Activated CD8-positive, alpha-beta memory T cell treated with anti-CD3 and anti-CD28 coated beads for 36 hours (primary cell): ENCODE results near the gene GADD45G. TPM values are rescaled to one million over a fixed set of nuclear protein-coding genes. Genes with fewer than 3 reads are reported as not detected.

Experiments used
- CTCF ChIA-PET: fragments of 350-600 bp; sonication (Branson Sonifier 250); formaldehyde crosslinking; loops from one replicate; lab custom pipeline; 2021; ENCODE audit warnings: antibody characterized with exemption; lab: Charles Lee
- POLR2A ChIA-PET: fragments of 350-600 bp; sonication (Branson Sonifier 250); formaldehyde crosslinking; loops from one replicate; lab custom pipeline; 2021; ENCODE audit warnings: antibody characterized with exemption; lab: Charles Lee
- total RNA-seq, 2 experiments: library from RNA; stranded (reverse); gene quantifications; one replicate each; pipeline ENCODE4 v1.2.3, GENCODE V29; 2021

Gene GADD45G
- 1 to 10 TPM; 3.2 to 3.8 TPM for total RNA-seq

GRCh38 chr9:89604729-89605464 lies at the start of gene GADD45G:
Gene GADD45G (plus strand): TSS chr9:89605012. CDS start chr9:89605122, 110 bp downstream.
- CTCF ChIA-PET = interaction anchor here (0.6 to 9.1 kb wide), 5 partner anchors 19 to 1017 kb away, joined by 3 to 102 read pairs (median 3); no protein-coding TSS in a partner anchor

GRCh38 chr9:89555036-89555415 lies 49.8 kb upstream of the GADD45G start:
- ChIA-PET POLR2A (no interaction called here), CTCF (interaction anchor here (0.7 to 2.0 kb wide), 2 partner anchors 10 to 11 kb away, joined by 3 to 6 read pairs; no protein-coding TSS in a partner anchor)

More at GRCh38 chr9:89604729-89605464, at the start of gene GADD45G:
- POLR2A ChIA-PET = no interaction called here

GRCh38 chr9:89555451-89556375 lies 49.1 kb upstream of the GADD45G start:
- CTCF ChIA-PET = interaction anchor here (0.7 to 2.0 kb wide), 3 partner anchors 9 to 60 kb away, joined by 3 to 6 read pairs (median 5); no protein-coding TSS in a partner anchor
- POLR2A ChIA-PET = interaction anchor here (0.7 to 0.9 kb wide), 2 partner anchors 15 to 77 kb away, joined by 3 read pairs; no protein-coding TSS in a partner anchor

GRCh38 chr9:89558196-89558899 lies 46.5 kb upstream of the GADD45G start:
- CTCF ChIA-PET = interaction anchor here (0.9 to 1.8 kb wide), 2 partner anchors 17 to 35 kb away, joined by 3 to 5 read pairs; no protein-coding TSS in a partner anchor
- POLR2A ChIA-PET = no interaction called here

- CTCF ChIA-PET = interaction anchor here (0.9 to 1.8 kb wide), 2 partner anchors 16 to 35 kb away, joined by 3 to 5 read pairs; no protein-coding TSS in a partner anchor
These were observed 45.9 kb upstream of the GADD45G start for GRCh38 chr9:89558948-89559347.

GRCh38 chr9:89562186-89562814 lies 42.5 kb upstream of the GADD45G start:
- CTCF ChIA-PET = no interaction called here
- POLR2A ChIA-PET = no interaction called here

More at GRCh38 chr9:89558948-89559347, 45.9 kb upstream of the GADD45G start:
- POLR2A ChIA-PET = no interaction called here

- CTCF ChIA-PET = no interaction called here
- POLR2A ChIA-PET = no interaction called here
These were observed 41.1 kb upstream of the GADD45G start for GRCh38 chr9:89563571-89564345.

- POLR2A ChIA-PET = no interaction called here
- CTCF ChIA-PET = interaction anchor here (1.6 kb wide), 1 partner anchor 8 kb away, joined by 6 read pairs; no protein-coding TSS in a partner anchor
These were observed 40.4 kb upstream of the GADD45G start for GRCh38 chr9:89564346-89564878.

GRCh38 chr9:89567649-89568048 lies 37.2 kb upstream of the GADD45G start:
- CTCF ChIA-PET = interaction anchor here (1.1 kb wide), 1 partner anchor 138 kb away, joined by 3 read pairs; no protein-coding TSS in a partner anchor
- POLR2A ChIA-PET = no interaction called here

- ChIA-PET POLR2A (no interaction called here), CTCF (interaction anchor here (0.6 kb wide), 1 partner anchor 11 kb away, joined by 4 read pairs; no protein-coding TSS in a partner anchor)
These were observed 30.5 kb upstream of the GADD45G start for GRCh38 chr9:89574309-89574708.

- CTCF ChIA-PET = no interaction called here
- POLR2A ChIA-PET = no interaction called here
These were observed 28.4 kb upstream of the GADD45G start for GRCh38 chr9:89576404-89576839.

- ChIA-PET CTCF (interaction anchor here (1.0 kb wide), 1 partner anchor 21 kb away, joined by 4 read pairs; no protein-coding TSS in a partner anchor), POLR2A (no interaction called here)
These were observed 27.4 kb upstream of the GADD45G start for GRCh38 chr9:89577363-89577762.

GRCh38 chr9:89579741-89580385 lies 24.9 kb upstream of the GADD45G start:
- ChIA-PET CTCF (interaction anchor here (0.8 kb wide), 1 partner anchor 9 kb away, joined by 3 read pairs; no protein-coding TSS in a partner anchor), POLR2A (no interaction called here)

GRCh38 chr9:89586311-89586710 lies 18.5 kb upstream of the GADD45G start:
- CTCF ChIA-PET = no interaction called here
- POLR2A ChIA-PET = no interaction called here

- ChIA-PET POLR2A (no interaction called here), CTCF (interaction anchor here (0.8 kb wide), 1 partner anchor 1290 kb away, joined by 7 read pairs; no protein-coding TSS in a partner anchor)
These were observed 16.4 kb upstream of the GADD45G start for GRCh38 chr9:89588271-89588879.

- CTCF ChIA-PET = no interaction called here
- POLR2A ChIA-PET = no interaction called here
These were observed 14.4 kb upstream of the GADD45G start for GRCh38 chr9:89590415-89590814.
